A549 (cell line): Measurements from ENCODE around the gene RAD51. TPM values are rescaled to one million over a fixed set of nuclear protein-coding genes. Genes with fewer than 3 reads are reported as not detected.

ENCODE experiments used
- ATAC-seq, 2 experiments: fragments of 200-7000 bp in 1 of 2; fragments of >200 bp in 1 of 2; cut with Nextera tagmentation in 1 of 2; cut with Tn5 transposase in 1 of 2; 3 replicates each; pipeline versions ENCODE4 v1.8.0 to v1.9.1; 2018 to 2020; ENCODE audit warnings: mild to moderate bottlenecking in 1 of 2, moderate library complexity in 1 of 2
- CTCF ChIA-PET: fragments of 300-600 bp; sonication (Branson Sonifier 250); formaldehyde crosslinking; extraction: SDS; loops from one replicate; lab custom pipeline; 2021; ENCODE audit warnings: antibody characterized with exemption, inconsistent platforms; lab: Yijun Ruan, JAX
- POLR2A ChIA-PET: fragments of 350-600 bp; formaldehyde crosslinking; extraction: SDS; loops from one replicate; lab custom pipeline; 2021; ENCODE audit warnings: antibody characterized with exemption, inconsistent platforms; lab: Yijun Ruan, JAX
- DNase-seq, 2 experiments: peaks; one replicate each; pipeline versions ENCODE4 v3.0.0 to v3.0.0-alpha.2; 2011 to 2016; ENCODE audit warnings: low read depth in 1 of 2, low spot score in 1 of 2
- FAIRE-seq: peaks from 2 replicates; lab custom pipeline; 2011; peaks lifted over from hg19 to GRCh38; lab: Jason Lieb, UNC
- H3K27ac ChIP-seq, 2 experiments: fragments of >200 bp; sonication (Bioruptor Twin); formaldehyde crosslinking; 3 replicates each; pipeline ENCODE4 v1.5.1; 2016 to 2017
- H3K4me1 ChIP-seq: fragments of >200 bp; sonication (Bioruptor Twin); formaldehyde crosslinking; 3 replicates; pipeline ENCODE4 v1.6.1; 2016
- H3K4me2 ChIP-seq: fragments of >200 bp; sonication (Bioruptor Twin); formaldehyde crosslinking; 3 replicates; pipeline ENCODE4 v1.6.1; 2016
- H3K4me3 ChIP-seq: fragments of >200 bp; sonication (Bioruptor Twin); formaldehyde crosslinking; 3 replicates; pipeline ENCODE4 v1.5.1; 2016
- H3K9me3 ChIP-seq: fragments of >200 bp; sonication (Bioruptor Twin); formaldehyde crosslinking; 3 replicates; pipeline ENCODE4 v1.6.1; 2016
- BCL3 ChIP-seq: fragments of >200 bp; sonication (Bioruptor Twin); formaldehyde crosslinking; IDR thresholded peaks from 3 replicates; pipeline ENCODE4 v1.6.1; 2016
- CBX8 ChIP-seq: fragments of 200-600 bp; sonication (generic); IDR thresholded peaks from 2 replicates; pipeline ENCODE4 v1.6.1; 2016
- CEBPB ChIP-seq, 2 experiments: fragments of >200 bp in 1 of 2; sonication (Bioruptor Twin) in 1 of 2; formaldehyde crosslinking in 1 of 2; IDR thresholded peaks; 2 replicates each; pipeline ENCODE4 v1.6.1; 2012 to 2016
- CHD4 ChIP-seq: fragments of 200-600 bp; sonication (generic); IDR thresholded peaks from 2 replicates; pipeline ENCODE4 v1.6.1; 2016; ENCODE audit warnings: antibody characterized with exemption, mild to moderate bottlenecking, borderline replicate concordance
- CTCF ChIP-seq: fragments of >200 bp; sonication (Bioruptor Twin); formaldehyde crosslinking; IDR thresholded peaks from 3 replicates; pipeline ENCODE4 v1.5.1; 2016
- EHF ChIP-seq: fragments of 250-450 bp; sonication (Bioruptor Pico); IDR thresholded peaks from 2 replicates; pipeline ENCODE4 v1.5.0; 2020; ENCODE audit warnings: mild to moderate bottlenecking
- EP300 ChIP-seq, 2 experiments: fragments of >200 bp; sonication (Bioruptor Twin); formaldehyde crosslinking; IDR thresholded peaks; 2 replicates in 1 of 2; 3 replicates in 1 of 2; pipeline ENCODE4 v1.6.1; 2016 to 2017
- FOSL2 ChIP-seq, 2 experiments: fragments of 450-650 bp in 1 of 2; fragments of >200 bp in 1 of 2; sonication (Bioruptor Twin) in 1 of 2; formaldehyde crosslinking; IDR thresholded peaks; 2 replicates each; pipeline versions ENCODE4 v1.5.0 to v1.6.1; 2016 to 2020; ENCODE audit warnings: mild to moderate bottlenecking in 1 of 2, moderate library complexity in 1 of 2
- FOXS1 ChIP-seq: fragments of 250-450 bp; sonication (Bioruptor Pico); IDR thresholded peaks from 2 replicates; pipeline ENCODE4 v1.5.0; 2020; ENCODE audit warnings: mild to moderate bottlenecking, moderate library complexity
- HEYL ChIP-seq: fragments of 250-450 bp; sonication (Bioruptor Pico); IDR thresholded peaks from 2 replicates; pipeline ENCODE4 v1.8.0; 2021; ENCODE audit warnings: mild to moderate bottlenecking, moderate library complexity
- KDM1A ChIP-seq: fragments of 200-600 bp; sonication (generic); IDR thresholded peaks from 2 replicates; pipeline ENCODE4 v1.6.1; 2016; ENCODE audit warnings: low read depth, mild to moderate bottlenecking
- MAFK ChIP-seq: fragments of 450-650 bp; IDR thresholded peaks from 2 replicates; pipeline ENCODE4 v1.6.1; 2014; ENCODE audit not compliant: partially characterized antibody
- MAZ ChIP-seq: fragments of 150-350 bp; IDR thresholded peaks from 2 replicates; pipeline ENCODE4 v1.6.1; 2014; ENCODE audit warnings: antibody characterized with exemption, low read depth, low read length, borderline replicate concordance
- MYC ChIP-seq: IDR thresholded peaks from 2 replicates; pipeline ENCODE4 v1.6.1; 2012; ENCODE audit warnings: mild to moderate bottlenecking, inconsistent platforms, low read length, improper control_type of control experiment, borderline replicate concordance
- NR3C1 ChIP-seq: fragments of >200 bp; sonication (Bioruptor Twin); formaldehyde crosslinking; IDR thresholded peaks from 3 replicates; pipeline ENCODE4 v1.6.1; 2017
- PHF8 ChIP-seq: fragments of 200-600 bp; sonication (generic); IDR thresholded peaks from 2 replicates; pipeline ENCODE4 v1.6.1; 2016; ENCODE audit warnings: low read depth, mild to moderate bottlenecking, antibody characterized with exemption, moderate library complexity, borderline replicate concordance
- POLR2A ChIP-seq: IDR thresholded peaks from 2 replicates; pipeline ENCODE4 v1.6.1; 2012; ENCODE audit warnings: mild to moderate bottlenecking, low read length
- RAD21 ChIP-seq, 2 experiments: fragments of >200 bp in 1 of 2; sonication (Bioruptor Twin) in 1 of 2; formaldehyde crosslinking in 1 of 2; IDR thresholded peaks in 1 of 2; conservative IDR thresholded peaks in 1 of 2; 2 replicates in 1 of 2; 3 replicates in 1 of 2; pipeline ENCODE4 v1.6.1; 2012 to 2018; ENCODE audit warnings: inconsistent platforms in 1 of 2
- RARB ChIP-seq: fragments of 250-450 bp; sonication (Bioruptor Pico); IDR thresholded peaks from 2 replicates; pipeline ENCODE4 v1.8.0; 2021; ENCODE audit warnings: mild to moderate bottlenecking, moderate library complexity
- RFX5 ChIP-seq: fragments of 450-650 bp; IDR thresholded peaks from 2 replicates; pipeline ENCODE4 v1.7.1; 2014; ENCODE audit warnings: antibody characterized with exemption, mild to moderate bottlenecking, moderate library complexity
- RNF2 ChIP-seq: fragments of 200-600 bp; sonication (generic); IDR thresholded peaks from 2 replicates; pipeline ENCODE4 v1.6.1; 2016; ENCODE audit warnings: low read depth, mild to moderate bottlenecking, antibody characterized with exemption, moderate library complexity, borderline replicate concordance
- SMC3 ChIP-seq: fragments of >200 bp; sonication (Bioruptor Twin); formaldehyde crosslinking; IDR thresholded peaks from 3 replicates; pipeline ENCODE4 v1.6.1; 2018; ENCODE audit warnings: inconsistent platforms
- SREBF2 ChIP-seq: fragments of 450-650 bp; IDR thresholded peaks from 2 replicates; pipeline ENCODE4 v1.6.1; 2014; ENCODE audit warnings: mild to moderate bottlenecking, moderate library complexity
- USF2 ChIP-seq: fragments of 450-650 bp; IDR thresholded peaks from 2 replicates; pipeline ENCODE4 v1.6.1; 2014; ENCODE audit warnings: antibody characterized with exemption
- ZC3H11A ChIP-seq: fragments of 450-650 bp; IDR thresholded peaks from 2 replicates; pipeline ENCODE4 v1.6.1; 2014; ENCODE audit warnings: antibody characterized with exemption, mild to moderate bottlenecking
- ZFP36 ChIP-seq: fragments of 450-650 bp; IDR thresholded peaks from 2 replicates; pipeline ENCODE4 v1.6.1; 2014; ENCODE audit warnings: borderline replicate concordance; ENCODE audit not compliant: partially characterized antibody
- ZNF302 ChIP-seq: fragments of 250-450 bp; sonication (Bioruptor Pico); IDR thresholded peaks from 2 replicates; pipeline ENCODE4 v1.9.0; 2021; ENCODE audit warnings: inconsistent platforms, mild to moderate bottlenecking, moderate library complexity
- WGBS: methylation state at CpG from one replicate; pipeline ENCODE4 v1.1.6; 2017; ENCODE audit errors: missing lambda C conversion rate; 5-methylcytosine and 5-hydroxymethylcytosine counted together
- polyA plus RNA-seq, 4 experiments: library from polyadenylated mRNA; depleted of rRNA in 3 of 4; stranded (reverse); fragments of >200 nt; fragmentation: RNase III in 1 of 4; extraction: RNeasy Plus Mini Kit Qiagen cat#74134 plus additional on column Dnase treatment in 1 of 4; gene quantifications; 2 replicates in 3 of 4; 3 replicates in 1 of 4; pipeline ENCODE4 v1.2.3, GENCODE V29; 2011 to 2017
- TF ChIP-seq, protein P1 (sequence below): fragments of >200 bp; sonication (Bioruptor Twin); formaldehyde crosslinking; IDR thresholded peaks from 2 replicates; pipeline ENCODE4 v1.6.1; 2016
- TF ChIP-seq, protein P2 (sequence below): IDR thresholded peaks from 2 replicates; pipeline ENCODE4 v1.6.1; 2012; ENCODE audit warnings: low read depth, borderline replicate concordance
- TF ChIP-seq, protein P3 (sequence below): IDR thresholded peaks from 2 replicates; pipeline ENCODE4 v1.6.1; 2012

The RAD51 gene
- polyA plus RNA-seq, 2 of the 4 experiments (the other 2 are of a cell fraction), result 12.9 to 14.4 TPM

- Histone ChIP-seq H3K4me1 (no peaks in the 10 kb centered on the region), H3K4me3 (no peak overlapping the region), H3K4me2 (no peak overlapping the region), H3K9me3 (no peaks in the 10 kb centered on the region), H3K27ac (no peak overlapping the region)
- FAIRE-seq (no peak), DNase-seq (no peak), ATAC-seq (no peak)
- 87% methylated on average over 4 of the region's 4 CpGs for WGBS
- TF ChIP-seq, protein P1, sequence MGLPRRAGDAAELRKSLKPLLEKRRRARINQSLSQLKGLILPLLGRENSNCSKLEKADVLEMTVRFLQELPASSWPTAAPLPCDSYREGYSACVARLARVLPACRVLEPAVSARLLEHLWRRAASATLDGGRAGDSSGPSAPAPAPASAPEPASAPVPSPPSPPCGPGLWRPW, result no peak
- TF ChIP-seq RAD21 (conservative IDR thresholded peaks at IDR 0.05 in 1 of 2, IDR thresholded peaks at IDR 0.05 in 1 of 2) (no peak), FOSL2 (IDR thresholded peaks at IDR 0.05) (no peak), FOSL2 (CRISPR knock-in tag; IDR thresholded peaks at IDR 0.05) (no peak), NR3C1 (no peak), MYC (no peak), ZC3H11A (no peak), RNF2 (no peak), KDM1A (no peak), EHF (CRISPR knock-in tag) (no peak), CBX8 (no peak), CTCF (no peak), RFX5 (no peak), RARB (no peak), SMC3 (no peak), MAFK (no peak)
- TF ChIP-seq, protein P2, sequence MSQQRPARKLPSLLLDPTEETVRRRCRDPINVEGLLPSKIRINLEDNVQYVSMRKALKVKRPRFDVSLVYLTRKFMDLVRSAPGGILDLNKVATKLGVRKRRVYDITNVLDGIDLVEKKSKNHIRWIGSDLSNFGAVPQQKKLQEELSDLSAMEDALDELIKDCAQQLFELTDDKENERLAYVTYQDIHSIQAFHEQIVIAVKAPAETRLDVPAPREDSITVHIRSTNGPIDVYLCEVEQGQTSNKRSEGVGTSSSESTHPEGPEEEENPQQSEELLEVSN, result no peak
- TF ChIP-seq, protein P3, sequence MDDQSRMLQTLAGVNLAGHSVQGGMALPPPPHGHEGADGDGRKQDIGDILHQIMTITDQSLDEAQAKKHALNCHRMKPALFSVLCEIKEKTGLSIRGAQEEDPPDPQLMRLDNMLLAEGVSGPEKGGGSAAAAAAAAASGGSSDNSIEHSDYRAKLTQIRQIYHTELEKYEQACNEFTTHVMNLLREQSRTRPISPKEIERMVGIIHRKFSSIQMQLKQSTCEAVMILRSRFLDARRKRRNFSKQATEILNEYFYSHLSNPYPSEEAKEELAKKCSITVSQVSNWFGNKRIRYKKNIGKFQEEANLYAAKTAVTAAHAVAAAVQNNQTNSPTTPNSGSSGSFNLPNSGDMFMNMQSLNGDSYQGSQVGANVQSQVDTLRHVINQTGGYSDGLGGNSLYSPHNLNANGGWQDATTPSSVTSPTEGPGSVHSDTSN, result no peak
- CTCF ChIA-PET, result interaction anchor here (1.1 to 2.7 kb wide), 3 partner anchors 8 to 121 kb away, joined by 3 to 12 read pairs (median 4); no protein-coding TSS in a partner anchor
- POLR2A ChIA-PET, result no interaction called here
Measured at GRCh38 chr15:40736575-40736974, 41.6 kb downstream of the RAD51 start.

DNA sequence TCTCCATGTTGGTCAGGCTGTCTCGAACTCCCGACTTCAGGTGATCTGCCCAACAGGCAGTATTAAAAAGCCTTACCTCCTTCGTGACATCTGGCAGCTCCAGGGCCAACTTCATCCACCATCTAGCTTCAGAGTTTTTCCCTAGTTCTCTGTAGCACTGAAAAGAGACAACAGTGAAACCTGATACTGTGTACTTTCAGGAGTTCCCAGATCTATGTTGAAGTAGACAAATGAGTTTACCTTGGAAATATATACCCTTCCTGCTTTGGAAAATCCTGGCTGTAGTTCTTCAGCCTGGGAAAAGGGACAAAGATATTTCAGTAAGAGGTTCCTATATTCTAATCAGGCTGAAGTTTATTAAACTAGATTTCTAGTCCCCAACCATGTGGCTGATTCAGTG is 42.1 kb downstream of the RAD51 start:
- ATAC-seq (no peak), FAIRE-seq (no peak), DNase-seq (no peak)
- ChIA-PET POLR2A (no interaction called here), CTCF (interaction anchor here (1.8 to 2.7 kb wide), 2 partner anchors 9 to 121 kb away, joined by 4 to 12 read pairs; no protein-coding TSS in a partner anchor)
- Histone ChIP-seq H3K4me1 (no peaks in the 10 kb centered on the region), H3K4me3 (no peak overlapping the region), H3K4me2 (no peak overlapping the region), H3K27ac (no peak overlapping the region), H3K9me3 (no peaks in the 10 kb centered on the region)
- 97% methylated on average over 3 of the region's 3 CpGs for WGBS
- TF ChIP-seq HEYL, result no peak
- TF ChIP-seq ZNF302 (CRISPR knock-in tag), result no peak
- TF ChIP-seq BCL3, result no peak
- TF ChIP-seq POLR2A, result no peak
- no peak for TF ChIP-seq SMC3
- TF ChIP-seq SREBF2, result no peak
- no peak for TF ChIP-seq RFX5
- no peak for TF ChIP-seq FOXS1 (CRISPR knock-in tag)
- TF ChIP-seq ZFP36, result no peak
- no peak for TF ChIP-seq EP300 (IDR thresholded peaks at IDR 0.05)
- no peak for TF ChIP-seq MAZ
- TF ChIP-seq CEBPB (IDR thresholded peaks at IDR 0.05), result no peak
- TF ChIP-seq KDM1A, result no peak
- no peak for TF ChIP-seq USF2
- TF ChIP-seq CHD4, result no peak
- TF ChIP-seq PHF8, result no peak
